Duodenal mucosa (tissue), 2 donors: ENCODE measurements around the gene NR1H3.

Source experiments
- H3K27ac ChIP-seq: one replicate; pipeline ENCODE4 v1.7.0; 2013; ENCODE audit warnings: low read depth, low read length
- H3K27me3 ChIP-seq, 2 donors: one replicate each; pipeline ENCODE4 v1.7.0; 2013; ENCODE audit warnings: low read length in 2 of 2, control low read depth in 1 of 2; ENCODE audit not compliant: insufficient read depth in 2 of 2, control insufficient read depth in 1 of 2
- H3K36me3 ChIP-seq, 2 donors: one replicate each; pipeline ENCODE4 v1.7.0; 2013; ENCODE audit warnings: low read length in 2 of 2, control low read depth in 1 of 2; ENCODE audit not compliant: insufficient read depth in 2 of 2, control insufficient read depth in 1 of 2
- H3K4me1 ChIP-seq, 2 donors: one replicate each; pipeline ENCODE4 v1.7.0; 2013; ENCODE audit warnings: low read length in 2 of 2, control low read depth in 1 of 2; ENCODE audit not compliant: insufficient read depth in 2 of 2, control insufficient read depth in 1 of 2
- H3K4me3 ChIP-seq, 2 donors: one replicate each; pipeline ENCODE4 v1.7.0; 2013; ENCODE audit warnings: low read length in 2 of 2, low read depth in 1 of 2
- H3K9ac ChIP-seq, 2 donors: one replicate each; pipeline ENCODE4 v1.7.0; 2013; ENCODE audit warnings: low read length in 2 of 2, low read depth in 1 of 2
- H3K9me3 ChIP-seq, 2 donors: one replicate each; pipeline ENCODE4 v1.7.0; 2013; ENCODE audit warnings: low read length in 2 of 2, control low read depth in 1 of 2; ENCODE audit not compliant: control insufficient read depth in 1 of 2

NR1H3 gene

GRCh38 chr11:47225552-47226400, 32.0 kb upstream of the NR1H3 start:
- no peak overlapping the region for H3K4me3 ChIP-seq
- no peaks in the 10 kb centered on the region for H3K9me3 ChIP-seq
- no peaks in the 10 kb centered on the region for H3K27me3 ChIP-seq
- H3K36me3 ChIP-seq = peaks cover 4 to 19% of the 10 kb centered on the region in 2 donors
- no peak overlapping the region for H3K27ac ChIP-seq
- peaks cover 0 to 4% of the 10 kb centered on the region in 2 donors for H3K4me1 ChIP-seq
- no peak overlapping the region for H3K9ac ChIP-seq

DNA sequence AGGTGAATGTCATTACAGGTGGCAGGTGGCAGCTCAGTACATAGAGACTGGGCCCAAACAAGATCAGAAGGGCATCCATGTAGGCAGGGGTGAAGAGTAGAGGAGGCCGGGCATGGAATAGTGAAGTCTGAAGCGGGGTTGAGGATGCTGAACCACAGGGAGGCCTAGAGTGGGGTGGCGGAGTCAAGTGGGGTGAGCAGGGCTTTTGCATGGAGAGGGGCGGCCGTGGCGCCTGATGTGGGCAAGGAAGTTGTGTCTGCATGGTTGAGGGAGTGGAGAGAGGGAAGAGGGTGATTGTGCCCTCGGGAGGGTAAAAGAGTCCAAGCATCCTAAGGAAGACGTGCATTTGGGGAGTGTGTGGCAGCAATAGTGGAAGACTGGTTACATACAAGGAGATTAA, 28.6 kb upstream of the NR1H3 start:
- H3K36me3 ChIP-seq = peaks cover 0 to 14% of the 10 kb centered on the region in 2 donors
- no peak overlapping the region for H3K9ac ChIP-seq
- no peak overlapping the region for H3K27ac ChIP-seq
- H3K9me3 ChIP-seq = no peaks in the 10 kb centered on the region
- peaks cover 6 to 10% of the 10 kb centered on the region in 2 donors for H3K4me1 ChIP-seq
- H3K27me3 ChIP-seq = no peaks in the 10 kb centered on the region
- H3K4me3 ChIP-seq = no peak overlapping the region

- Histone ChIP-seq H3K9me3 (no peaks in the 10 kb centered on the region), H3K4me1 (peaks cover 12 to 17% of the 10 kb centered on the region in 2 donors), H3K27me3 (no peaks in the 10 kb centered on the region), H3K9ac (no peak overlapping the region), H3K4me3 (no peak overlapping the region), H3K36me3 (peaks cover 4 to 9% of the 10 kb centered on the region in 2 donors), H3K27ac (no peak overlapping the region)
These were observed 24.7 kb upstream of the NR1H3 start for GRCh38 chr11:47233051-47233450.

DNA sequence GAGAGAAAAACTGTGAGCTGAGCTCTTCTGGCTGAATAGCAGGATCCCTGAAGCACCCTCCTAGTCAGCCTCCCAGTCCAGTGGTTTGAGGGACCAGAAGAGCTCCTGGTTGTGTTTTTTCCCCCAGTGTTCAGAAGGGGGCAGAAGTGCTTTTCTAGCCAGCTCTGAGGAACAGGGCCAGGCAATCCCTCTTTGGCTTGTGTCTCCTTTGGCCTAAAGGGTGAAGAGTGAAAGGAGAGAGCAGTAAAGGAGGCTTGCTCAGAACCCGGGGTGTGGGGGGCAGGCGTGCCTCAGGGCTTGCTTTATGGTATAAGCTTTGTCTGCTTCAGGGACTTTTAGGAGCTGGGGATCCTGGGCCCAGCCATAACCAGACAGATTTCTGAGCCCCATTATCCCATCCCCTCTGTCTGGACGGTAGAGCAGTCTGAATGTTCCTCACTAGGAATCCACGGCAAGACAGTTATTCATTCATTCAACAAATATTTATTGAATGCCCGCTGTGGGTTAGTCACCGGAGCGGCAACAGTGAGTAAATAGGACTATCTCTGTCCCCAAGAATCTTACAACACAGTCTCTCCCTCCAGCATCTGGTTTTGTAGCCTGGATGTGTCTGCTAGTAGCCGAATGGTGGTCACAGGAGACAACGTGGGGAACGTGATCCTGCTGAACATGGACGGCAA, 23.7 kb upstream of the NR1H3 start:
- H3K27ac ChIP-seq = no peak overlapping the region
- H3K27me3 ChIP-seq = no peaks in the 10 kb centered on the region
- H3K9me3 ChIP-seq = no peaks in the 10 kb centered on the region
- peaks cover 5 to 16% of the 10 kb centered on the region in 2 donors for H3K36me3 ChIP-seq
- peaks cover 12 to 17% of the 10 kb centered on the region in 2 donors for H3K4me1 ChIP-seq
- H3K9ac ChIP-seq = peak overlapping the region in 1 of 2 donors; percentile 1
- peak overlapping the region; percentile 30 to 40 for H3K4me3 ChIP-seq

DNA sequence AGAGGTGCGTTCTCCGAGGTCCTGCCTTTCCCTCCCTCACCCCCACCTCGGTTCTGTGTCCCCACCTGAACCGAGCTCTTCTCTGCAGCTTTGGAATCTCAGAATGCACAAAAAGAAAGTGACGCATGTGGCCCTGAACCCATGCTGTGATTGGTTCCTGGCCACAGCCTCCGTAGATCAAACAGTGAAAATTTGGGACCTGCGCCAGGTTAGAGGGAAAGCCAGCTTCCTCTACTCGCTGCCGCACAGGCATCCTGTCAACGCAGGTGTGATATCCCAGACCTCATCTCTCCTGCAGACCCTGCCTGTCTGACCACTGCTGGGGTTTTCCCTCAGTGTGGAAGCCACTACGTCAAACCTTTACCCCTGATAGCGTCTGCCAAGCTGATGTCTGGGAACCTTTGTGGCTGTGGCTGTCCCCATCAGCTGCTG, 23.1 kb upstream of the NR1H3 start:
- peaks cover 10 to 22% of the 10 kb centered on the region in 2 donors for H3K36me3 ChIP-seq
- H3K27ac ChIP-seq = no peak overlapping the region
- H3K4me3 ChIP-seq = peak overlapping the region; percentile 30 to 40
- H3K27me3 ChIP-seq = no peaks in the 10 kb centered on the region
- peak overlapping the region; percentile 1 to 9 for H3K9ac ChIP-seq
- no peaks in the 10 kb centered on the region for H3K9me3 ChIP-seq
- peaks cover 12 to 17% of the 10 kb centered on the region in 2 donors for H3K4me1 ChIP-seq

DNA sequence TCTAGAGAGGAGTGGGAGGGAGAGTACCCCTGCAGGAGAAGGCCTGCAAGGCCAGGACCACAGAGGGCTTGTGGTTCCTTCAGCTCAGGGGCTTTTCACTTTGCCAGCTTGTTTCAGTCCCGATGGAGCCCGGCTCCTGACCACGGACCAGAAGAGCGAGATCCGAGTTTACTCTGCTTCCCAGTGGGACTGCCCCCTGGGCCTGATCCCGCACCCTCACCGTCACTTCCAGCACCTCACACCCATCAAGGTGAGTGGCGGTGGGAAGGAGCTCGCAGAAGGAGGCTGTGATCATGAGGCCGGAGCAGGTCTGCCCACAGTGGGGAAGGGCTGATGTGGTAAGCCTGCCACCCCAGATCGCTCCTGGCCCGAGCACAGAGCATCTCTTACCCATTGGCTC, 22.6 kb upstream of the NR1H3 start:
- Histone ChIP-seq H3K27ac (no peak overlapping the region), H3K36me3 (peaks cover 14 to 27% of the 10 kb centered on the region in 2 donors), H3K4me3 (no peak overlapping the region), H3K9ac (no peak overlapping the region), H3K9me3 (no peaks in the 10 kb centered on the region), H3K4me1 (peaks cover 12 to 17% of the 10 kb centered on the region in 2 donors), H3K27me3 (no peaks in the 10 kb centered on the region)

GRCh38 chr11:47236482-47236881, 21.3 kb upstream of the NR1H3 start:
- H3K36me3 ChIP-seq = peaks cover 16 to 38% of the 10 kb centered on the region in 2 donors
- no peak overlapping the region for H3K27ac ChIP-seq
- H3K9ac ChIP-seq = no peak overlapping the region
- H3K4me1 ChIP-seq = peaks cover 12 to 17% of the 10 kb centered on the region in 2 donors
- no peak overlapping the region for H3K4me3 ChIP-seq
- no peaks in the 10 kb centered on the region for H3K9me3 ChIP-seq
- no peaks in the 10 kb centered on the region for H3K27me3 ChIP-seq

GRCh38 chr11:47239852-47240251, 17.9 kb upstream of the NR1H3 start:
- Histone ChIP-seq H3K4me1 (peaks cover 3 to 5% of the 10 kb centered on the region in 2 donors), H3K36me3 (peaks cover 40 to 68% of the 10 kb centered on the region in 2 donors), H3K9ac (no peak overlapping the region), H3K9me3 (no peaks in the 10 kb centered on the region), H3K27me3 (no peaks in the 10 kb centered on the region), H3K4me3 (no peak overlapping the region), H3K27ac (no peak overlapping the region)

DNA sequence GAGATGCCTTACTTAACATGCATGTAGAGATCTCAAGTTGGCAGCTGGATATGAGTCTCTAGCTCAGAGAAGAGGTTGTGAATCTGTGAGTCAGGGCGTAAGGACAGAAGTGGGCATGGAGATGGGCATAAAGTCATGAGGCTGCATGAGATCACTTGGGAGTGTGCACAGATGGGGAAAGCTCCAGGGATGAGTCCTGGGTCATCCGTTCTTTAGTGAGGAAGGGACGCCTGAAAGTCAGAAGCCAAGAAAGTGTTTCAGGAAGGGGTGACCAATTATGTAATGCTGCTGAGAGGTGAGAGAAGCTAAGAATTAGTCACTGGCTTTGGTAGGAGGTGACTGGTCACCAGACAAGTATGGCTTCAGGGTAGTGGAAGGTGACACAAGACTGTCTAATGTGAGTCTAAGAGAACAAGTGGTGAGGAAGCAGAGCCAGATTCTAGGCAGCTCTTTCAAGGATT, 15.9 kb upstream of the NR1H3 start:
- H3K27me3 ChIP-seq = no peaks in the 10 kb centered on the region
- no peaks in the 10 kb centered on the region for H3K9me3 ChIP-seq
- peaks cover under 1 to 2% of the 10 kb centered on the region in 2 donors for H3K4me1 ChIP-seq
- no peak overlapping the region for H3K27ac ChIP-seq
- H3K36me3 ChIP-seq = peaks cover 48 to 76% of the 10 kb centered on the region in 2 donors
- no peak overlapping the region for H3K4me3 ChIP-seq
- no peak overlapping the region for H3K9ac ChIP-seq

DNA sequence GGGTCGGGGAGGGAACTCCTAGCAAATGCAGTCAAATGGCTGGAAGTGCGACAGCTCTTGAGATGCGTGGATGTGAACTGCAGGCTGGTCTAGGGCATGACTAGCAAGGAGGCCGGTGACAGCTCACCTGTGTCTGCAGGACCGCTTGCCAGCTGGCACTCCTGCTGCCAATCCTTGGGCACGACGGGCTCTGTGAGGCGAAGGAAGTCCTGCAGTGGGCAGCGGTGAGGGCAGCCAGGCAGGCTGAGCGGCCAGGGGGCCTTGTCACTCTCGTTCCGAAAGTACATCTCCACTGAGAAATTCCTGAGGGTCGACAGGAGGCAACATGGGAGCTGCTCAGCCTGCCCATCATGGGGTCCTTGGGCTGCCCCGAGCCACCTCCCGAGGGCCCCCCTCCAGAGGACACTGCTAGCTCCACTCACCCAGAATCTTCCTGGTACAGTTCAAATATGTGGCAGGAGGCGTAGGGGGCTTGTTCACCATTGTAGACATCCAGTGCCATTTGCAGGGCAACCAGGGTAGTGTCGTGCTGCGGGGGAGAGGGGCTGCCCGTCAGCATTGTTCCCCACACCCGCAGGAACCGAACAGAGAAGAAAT, 15.1 kb upstream of the NR1H3 start:
- H3K27me3 ChIP-seq = no peaks in the 10 kb centered on the region
- H3K9me3 ChIP-seq = no peaks in the 10 kb centered on the region
- H3K27ac ChIP-seq = no peak overlapping the region
- no peak overlapping the region for H3K9ac ChIP-seq
- H3K4me1 ChIP-seq = peaks cover 8 to 10% of the 10 kb centered on the region in 2 donors
- H3K36me3 ChIP-seq = peaks cover 52 to 74% of the 10 kb centered on the region in 2 donors
- H3K4me3 ChIP-seq = no peak overlapping the region
